ENCODE data around the gene PRRG1. TPM values are rescaled to one million over a fixed set of nuclear protein-coding genes. Genes with fewer than 3 reads are reported as not detected.
A peak's percentile ranks its signal among the peaks of the same experiment; 100 is the strongest.
"Not testable (repeated sequence)": the region's sequence is repeated elsewhere in the genome, so short reads cannot be mapped to it uniquely, and the experiment has no call there.

The PRRG1 gene
- total and polyA plus RNA-seq, 8 donors = 0.75 to 3.2 (median 1.8) TPM

DNA sequence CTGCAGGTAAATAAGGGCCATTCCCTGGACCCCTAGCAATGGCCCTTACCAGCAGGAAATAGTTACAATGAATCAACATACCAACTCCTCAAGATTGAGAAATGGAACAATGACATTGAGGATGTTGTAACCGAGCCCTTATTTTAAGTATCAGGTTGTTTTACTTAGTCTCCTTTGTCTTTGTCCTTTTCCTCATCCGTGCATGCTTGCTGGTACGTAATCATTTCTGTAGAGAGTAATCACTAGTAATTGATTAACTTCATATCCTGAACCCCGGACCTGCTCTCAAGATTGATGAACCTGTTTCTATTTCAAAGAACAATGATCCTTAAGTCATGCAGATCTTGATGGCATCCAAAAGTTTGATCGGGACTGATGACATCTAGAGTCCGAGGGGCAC, 123.7 kb downstream of the PRRG1 start:
- TF ChIP-seq, protein P1, sequence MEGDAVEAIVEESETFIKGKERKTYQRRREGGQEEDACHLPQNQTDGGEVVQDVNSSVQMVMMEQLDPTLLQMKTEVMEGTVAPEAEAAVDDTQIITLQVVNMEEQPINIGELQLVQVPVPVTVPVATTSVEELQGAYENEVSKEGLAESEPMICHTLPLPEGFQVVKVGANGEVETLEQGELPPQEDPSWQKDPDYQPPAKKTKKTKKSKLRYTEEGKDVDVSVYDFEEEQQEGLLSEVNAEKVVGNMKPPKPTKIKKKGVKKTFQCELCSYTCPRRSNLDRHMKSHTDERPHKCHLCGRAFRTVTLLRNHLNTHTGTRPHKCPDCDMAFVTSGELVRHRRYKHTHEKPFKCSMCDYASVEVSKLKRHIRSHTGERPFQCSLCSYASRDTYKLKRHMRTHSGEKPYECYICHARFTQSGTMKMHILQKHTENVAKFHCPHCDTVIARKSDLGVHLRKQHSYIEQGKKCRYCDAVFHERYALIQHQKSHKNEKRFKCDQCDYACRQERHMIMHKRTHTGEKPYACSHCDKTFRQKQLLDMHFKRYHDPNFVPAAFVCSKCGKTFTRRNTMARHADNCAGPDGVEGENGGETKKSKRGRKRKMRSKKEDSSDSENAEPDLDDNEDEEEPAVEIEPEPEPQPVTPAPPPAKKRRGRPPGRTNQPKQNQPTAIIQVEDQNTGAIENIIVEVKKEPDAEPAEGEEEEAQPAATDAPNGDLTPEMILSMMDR (IDR thresholded peaks at IDR 0.05) = no peak
- Histone ChIP-seq H3K4me1 (no peaks in the 10 kb centered on the region), H3K36me3 (no peaks in the 10 kb centered on the region), H3K9me3 (no peaks in the 10 kb centered on the region), H3K27me3 (peaks cover 0 to 4% (median 0%) of the 10 kb centered on the region in 4 donors), H3K27ac (no peak overlapping the region), H3K4me3 (no peak overlapping the region)
- 56 to 58% methylated on average over 6 of the region's 6 CpGs for WGBS, 2 donors
- intact Hi-C loops (cut with DNase I) = no loop called here
- ATAC-seq (no peak), FAIRE-seq (no peak), DNase-seq (no peak)

DNA sequence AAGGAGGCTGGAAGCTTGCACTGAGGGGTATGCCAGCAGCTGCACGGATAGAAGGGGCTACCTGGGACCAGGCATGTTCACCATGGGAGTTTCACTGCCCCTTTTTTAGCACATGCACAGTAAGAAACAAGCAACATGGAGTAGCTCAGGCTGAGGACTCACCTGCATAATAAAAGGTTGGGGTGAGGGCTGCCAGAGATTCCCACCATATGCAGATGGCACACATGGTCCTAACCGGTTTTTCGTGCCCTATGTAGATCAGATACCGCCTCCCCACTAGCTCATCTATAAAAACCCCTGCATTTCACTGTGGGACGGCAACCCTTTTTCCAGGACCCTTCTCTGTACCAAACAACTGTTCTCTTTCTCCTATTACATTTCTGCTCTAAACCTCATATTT, 125.3 kb downstream of the PRRG1 start:
- Histone ChIP-seq H3K9me3 (no peaks in the 10 kb centered on the region), H3K27ac (no peak overlapping the region), H3K4me3 (no peak overlapping the region), H3K36me3 (no peaks in the 10 kb centered on the region), H3K27me3 (peaks cover 0 to 5% (median 0%) of the 10 kb centered on the region in 4 donors), H3K4me1 (no peaks in the 10 kb centered on the region)
- FAIRE-seq (no peak), DNase-seq (no peak), ATAC-seq (no peak)
- intact Hi-C loops (cut with DNase I) = no loop called here
- TF ChIP-seq, protein P1 (IDR thresholded peaks at IDR 0.05) = no peak
- 53 to 81% methylated on average over 5 of the region's 5 CpGs for WGBS, 2 donors

DNA sequence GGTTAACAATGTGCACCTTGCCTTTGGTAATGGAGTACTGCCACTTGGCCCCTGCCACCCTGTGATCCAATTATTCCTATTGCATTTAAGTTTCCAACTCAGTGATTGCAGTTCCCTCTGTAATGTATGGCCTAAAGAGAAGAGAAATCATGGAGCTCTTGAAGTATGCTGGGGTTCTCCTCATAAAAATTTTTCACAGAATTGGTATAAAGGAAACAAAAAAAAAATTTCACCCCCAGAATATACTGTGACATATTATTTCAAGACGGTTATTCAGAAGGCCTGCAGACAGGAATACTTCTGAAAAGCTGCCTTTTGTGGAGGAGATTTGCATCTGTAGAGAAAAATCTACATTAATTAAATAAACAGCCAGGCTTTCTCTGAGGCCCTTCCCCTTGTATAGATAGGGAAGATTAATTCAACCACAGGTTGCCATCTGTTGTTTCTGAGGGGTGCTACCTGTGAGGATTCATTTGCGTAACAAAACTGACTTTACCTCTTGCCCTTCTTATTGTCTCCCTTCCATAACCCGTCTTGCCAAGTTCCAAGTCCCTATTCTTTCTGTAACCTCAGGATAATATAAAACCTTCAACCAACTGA, 127.5 kb downstream of the PRRG1 start:
- no peaks in the 10 kb centered on the region for H3K36me3 ChIP-seq
- TF ChIP-seq, protein P1 (IDR thresholded peaks at IDR 0.05) = no peak
- H3K27me3 ChIP-seq = peaks cover 0 to 5% (median 0%) of the 10 kb centered on the region in 4 donors
- H3K27ac ChIP-seq = no peak overlapping the region
- no peak for DNase-seq
- H3K4me3 ChIP-seq = no peak overlapping the region
- H3K9me3 ChIP-seq = no peaks in the 10 kb centered on the region
- no peak for ATAC-seq
- no peaks in the 10 kb centered on the region for H3K4me1 ChIP-seq
- intact Hi-C loops (cut with DNase I) = no loop called here
- FAIRE-seq = no peak
- 45 to 91% methylated on average over 3 of the region's 3 CpGs for WGBS, 2 donors

DNA sequence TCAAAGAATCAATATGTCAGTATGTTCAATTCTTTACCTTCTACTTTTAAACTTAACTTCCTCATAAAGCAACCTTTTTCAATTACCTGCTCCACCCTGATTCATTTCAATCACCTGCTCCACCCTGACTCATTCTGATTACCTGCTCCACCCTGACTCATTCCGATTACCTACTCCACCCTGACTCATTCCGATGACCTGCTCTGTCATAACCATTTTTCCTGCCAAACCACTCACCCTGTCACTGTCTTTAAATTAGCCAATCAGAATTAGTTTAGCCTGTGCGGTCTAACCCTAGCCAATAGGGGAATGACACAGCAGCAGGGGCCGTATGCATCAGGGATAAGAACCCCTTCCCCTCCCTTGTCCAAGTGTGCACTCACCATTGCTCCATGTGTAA, 135.2 kb downstream of the PRRG1 start:
- H3K4me3 ChIP-seq; H3K4me1 ChIP-seq; H3K9me3 ChIP-seq; FAIRE-seq; H3K36me3 ChIP-seq; ATAC-seq; DNase-seq; intact Hi-C loops (cut with DNase I); H3K27ac ChIP-seq; H3K27me3 ChIP-seq: not testable (repeated sequence)
- 72 to 83% methylated on average over 4 of the region's 4 CpGs for WGBS, 2 donors

DNA sequence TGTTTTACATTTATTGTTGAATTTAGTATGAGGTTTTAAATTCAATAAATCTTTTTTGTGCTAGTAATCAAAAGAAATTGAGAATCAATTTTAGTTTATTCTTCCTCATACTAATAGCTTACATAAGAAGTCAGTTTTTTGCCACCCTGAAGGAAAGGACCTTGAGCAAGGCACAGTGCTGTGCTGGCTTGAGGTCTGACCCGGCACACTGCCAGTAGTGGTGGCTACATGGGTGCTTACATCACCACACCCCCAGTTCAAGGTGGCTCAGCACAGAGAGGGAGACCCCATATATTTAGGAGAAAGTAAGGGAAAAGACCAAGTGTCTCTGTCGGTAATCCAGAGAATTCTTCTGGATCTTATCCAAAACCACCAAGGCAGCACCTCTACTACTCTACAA, 136.3 kb downstream of the PRRG1 start:
- ATAC-seq (peak in 1 of 4 donors; percentile 62), DNase-seq (peak in 3 of 6 donors; percentile 9 to 43 (median 15)), FAIRE-seq (no peak)
- intact Hi-C loops (cut with DNase I) = no loop called here
- Histone ChIP-seq H3K4me1 (no peaks in the 10 kb centered on the region), H3K36me3 (no peaks in the 10 kb centered on the region), H3K27me3 (no peaks in the 10 kb centered on the region), H3K4me3 (no peak overlapping the region), H3K9me3 (no peaks in the 10 kb centered on the region), H3K27ac (no peak overlapping the region)
- WGBS, 2 donors = 47 to 59% methylated on average over 2 of the region's 2 CpGs
- TF ChIP-seq, protein P1 (IDR thresholded peaks at IDR 0.05) = no peak

Measured in pancreas (tissue), 10 donors.